HepG2 (cell line): ENCODE measurements around the gene ASGR1. TPM values are rescaled to one million over a fixed set of nuclear protein-coding genes. Genes with fewer than 3 reads are reported as not detected.

Experiments
- ADNP ChIP-seq: sonication (generic); formaldehyde crosslinking; IDR thresholded peaks from 2 replicates; pipeline ENCODE4 v1.4.0; 2020; ENCODE audit warnings: missing genetic modification reagents
- ATAD3A ChIP-seq: sonication (generic); formaldehyde crosslinking; IDR thresholded peaks from 2 replicates; pipeline ENCODE4 v1.4.0; 2020; ENCODE audit warnings: missing genetic modification reagents
- ELF4 ChIP-seq: sonication (generic); formaldehyde crosslinking; IDR thresholded peaks from 2 replicates; pipeline ENCODE4 v1.5.0; 2020; ENCODE audit warnings: missing genetic modification reagents, mild to moderate bottlenecking, moderate library complexity, borderline replicate concordance
- FOXA1 ChIP-seq, 2 experiments: fragments of 450-650 bp in 1 of 2; sonication (generic) in 1 of 2; formaldehyde crosslinking in 1 of 2; IDR thresholded peaks; 2 replicates each; pipeline versions ENCODE4 v1.4.0 to v1.6.1; 2016 to 2020; ENCODE audit warnings: missing genetic modification reagents in 1 of 2
- GABPA ChIP-seq, 2 experiments: IDR thresholded peaks; 2 replicates each; pipeline ENCODE4 v1.6.1; 2011 to 2016; ENCODE audit warnings: low read depth in 2 of 2, low read length in 1 of 2, missing biosample characterization in 1 of 2, missing genetic modification characterization in 1 of 2
- GFI1 ChIP-seq: sonication (generic); formaldehyde crosslinking; IDR thresholded peaks from 2 replicates; pipeline ENCODE4 v1.5.0; 2020; ENCODE audit warnings: missing genetic modification reagents, mild to moderate bottlenecking, borderline replicate concordance
- JUND ChIP-seq: sonication (generic); formaldehyde crosslinking; IDR thresholded peaks from 2 replicates; pipeline ENCODE4 v1.8.0; 2022; ENCODE audit warnings: mild to moderate bottlenecking, missing genetic modification reagents
- KDM1A ChIP-seq: IDR thresholded peaks from 2 replicates; pipeline ENCODE4 v1.6.1; 2016; ENCODE audit warnings: missing compliant biosample characterization
- KDM6A ChIP-seq: IDR thresholded peaks from 2 replicates; pipeline ENCODE4 v1.6.1; 2016; ENCODE audit warnings: low read depth
- MBD4 ChIP-seq: IDR thresholded peaks from 2 replicates; pipeline ENCODE4 v1.6.1; 2012; ENCODE audit warnings: low read length, inconsistent platforms, borderline replicate concordance
- NFIB ChIP-seq: sonication (generic); formaldehyde crosslinking; IDR thresholded peaks from 2 replicates; pipeline ENCODE4 v1.9.0; 2021; ENCODE audit warnings: missing genetic modification reagents, mild to moderate bottlenecking, borderline replicate concordance
- PCBP1 ChIP-seq: fragments of 200-400 bp; formaldehyde crosslinking; IDR thresholded peaks from 2 replicates; pipeline ENCODE4 v1.6.1; 2017; ENCODE audit warnings: mild to moderate bottlenecking, low read depth, low read length, borderline replicate concordance
- POGZ ChIP-seq: sonication (generic); formaldehyde crosslinking; IDR thresholded peaks from 2 replicates; pipeline ENCODE4 v1.4.0; 2020; ENCODE audit warnings: mild to moderate bottlenecking, missing genetic modification reagents
- SKI ChIP-seq: fragments of 450-650 bp; IDR thresholded peaks from one replicate; pipeline ENCODE4 v1.6.1; 2018; ENCODE audit warnings: mild to moderate bottlenecking; ENCODE audit not compliant: partially characterized antibody
- SMAD3 ChIP-seq: sonication (generic); formaldehyde crosslinking; IDR thresholded peaks from 2 replicates; pipeline ENCODE4 v1.4.0; 2020; ENCODE audit warnings: missing genetic modification reagents
- TOPORS ChIP-seq: sonication (generic); formaldehyde crosslinking; IDR thresholded peaks from 2 replicates; pipeline ENCODE4 v1.8.0; 2023; ENCODE audit warnings: mild to moderate bottlenecking, missing genetic modification reagents
- TP53 ChIP-seq: sonication (generic); formaldehyde crosslinking; conservative IDR thresholded peaks from 2 replicates; pipeline ENCODE4 v1.4.0; 2020; ENCODE audit warnings: missing genetic modification reagents
- TSC22D2 ChIP-seq: sonication (generic); formaldehyde crosslinking; IDR thresholded peaks from 2 replicates; pipeline ENCODE4 v1.5.1; 2020; ENCODE audit warnings: missing genetic modification reagents, mild to moderate bottlenecking, borderline replicate concordance
- ZBTB8A ChIP-seq: sonication (generic); formaldehyde crosslinking; IDR thresholded peaks from 2 replicates; pipeline ENCODE4 v1.4.0; 2020; ENCODE audit warnings: mild to moderate bottlenecking, low read depth, missing genetic modification reagents, borderline replicate concordance
- ZFP62 ChIP-seq: sonication (generic); formaldehyde crosslinking; IDR thresholded peaks from 2 replicates; pipeline ENCODE4 v1.4.0; 2020; ENCODE audit warnings: missing genetic modification reagents
- ZKSCAN8 ChIP-seq: IDR thresholded peaks from 2 replicates; pipeline ENCODE4 v1.6.1; 2016; ENCODE audit warnings: borderline replicate concordance, missing genetic modification reagents, missing compliant biosample characterization
- ZNF12 ChIP-seq: sonication (generic); formaldehyde crosslinking; IDR thresholded peaks from 2 replicates; pipeline ENCODE4 v1.5.0; 2020; ENCODE audit warnings: missing genetic modification reagents
- ZNF180 ChIP-seq: sonication (generic); formaldehyde crosslinking; IDR thresholded peaks from 2 replicates; pipeline ENCODE4 v1.4.0; 2020; ENCODE audit warnings: low read depth, missing genetic modification reagents, borderline replicate concordance
- ZNF333 ChIP-seq: sonication (generic); formaldehyde crosslinking; IDR thresholded peaks from 2 replicates; pipeline ENCODE4 v1.4.0; 2020; ENCODE audit warnings: mild to moderate bottlenecking, missing genetic modification reagents, borderline replicate concordance
- ZNF431 ChIP-seq: sonication (generic); formaldehyde crosslinking; IDR thresholded peaks from 2 replicates; pipeline ENCODE4 v1.9.0; 2022; ENCODE audit warnings: missing genetic modification reagents, low read depth, mild to moderate bottlenecking, borderline replicate concordance
- ZNF567 ChIP-seq: sonication (generic); formaldehyde crosslinking; IDR thresholded peaks from 2 replicates; pipeline ENCODE4 v1.8.1; 2023; ENCODE audit warnings: mild to moderate bottlenecking, missing genetic modification reagents, borderline replicate concordance
- ZNF574 ChIP-seq: sonication (generic); formaldehyde crosslinking; IDR thresholded peaks from 2 replicates; pipeline ENCODE4 v1.4.0; 2020; ENCODE audit warnings: missing genetic modification reagents
- ZNF580 ChIP-seq: IDR thresholded peaks from 2 replicates; pipeline ENCODE4 v1.6.1; 2016; ENCODE audit warnings: low read depth, borderline replicate concordance
- ZSCAN30 ChIP-seq: sonication (generic); formaldehyde crosslinking; IDR thresholded peaks from 2 replicates; pipeline ENCODE4 v1.5.0; 2020; ENCODE audit warnings: mild to moderate bottlenecking, missing genetic modification reagents
- polyA plus RNA-seq, 8 experiments: library from polyadenylated mRNA; depleted of rRNA in 3 of 8; stranded (reverse) in 7 of 8; unstranded in 1 of 8; fragments of >200 nt; fragmentation: Illumina TruSeq in 4 of 8; extraction: Trizol in 4 of 8; gene quantifications; 2 replicates each; pipeline versions ENCODE4 v1.2.1 to v1.2.3, GENCODE V29; 2011 to 2016; ENCODE audit warnings: low read depth in 4 of 8, missing spikeins in 1 of 8, mixed read lengths in 1 of 8; ENCODE audit not compliant: insufficient read depth in 1 of 8
- total RNA-seq, 5 experiments: library from RNA; depleted of rRNA; stranded (reverse); fragments of >200 nt; fragmentation: Illumina TruSeq; extraction: Trizol; gene quantifications; 2 replicates each; pipeline ENCODE4 v1.2.3, GENCODE V29; 2016; ENCODE audit warnings: low read depth in 1 of 5

Gene ASGR1
- total and polyA plus RNA-seq, 2 of the 13 experiments (the other 11 are each of a cell fraction or from before 2014, with no cell fraction given) = 353 to 796 TPM

DNA sequence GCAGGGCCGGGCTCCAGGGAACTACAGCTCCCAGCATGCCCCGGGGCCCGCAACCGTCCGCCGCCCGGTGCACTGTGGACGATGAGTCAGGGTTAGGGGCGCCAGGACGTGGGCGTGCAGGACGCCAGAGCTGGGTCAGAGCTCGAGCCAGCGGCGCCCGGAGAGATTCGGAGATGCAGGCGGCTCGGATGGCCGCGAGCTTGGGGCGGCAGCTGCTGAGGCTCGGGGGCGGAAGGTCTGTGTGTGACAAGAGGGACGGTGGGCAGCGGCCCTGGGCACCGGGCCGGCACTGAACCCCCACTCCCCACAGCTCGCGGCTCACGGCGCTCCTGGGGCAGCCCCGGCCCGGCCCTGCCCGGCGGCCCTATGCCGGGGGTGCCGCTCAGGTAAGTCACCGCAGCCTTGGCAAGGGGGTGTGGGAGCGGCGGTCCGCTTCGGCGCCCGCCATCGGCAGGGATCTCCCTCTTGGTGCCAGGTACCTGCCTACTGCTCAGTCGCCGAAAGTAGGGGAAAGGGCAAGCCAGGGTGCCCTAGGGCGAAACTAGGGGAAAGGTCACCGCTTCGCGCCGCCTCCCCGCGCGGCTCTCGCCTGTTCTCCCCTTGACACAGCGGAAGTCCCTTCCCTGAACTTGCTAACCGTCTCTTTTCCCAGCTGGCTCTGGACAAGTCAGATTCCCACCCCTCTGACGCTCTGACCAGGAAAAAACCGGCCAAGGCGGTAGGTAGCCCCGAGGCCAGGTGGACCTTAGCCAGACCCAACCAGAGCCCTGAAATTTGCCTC is 40.8 kb upstream of the ASGR1 start, which contains the start of the genes ACADVL and DLG4 (continued):
- peak; percentile 47 for TF ChIP-seq SKI
- TF ChIP-seq ZNF567 (CRISPR knock-in tag) = no peak
- TF ChIP-seq ATAD3A (CRISPR knock-in tag) = no peak
- TF ChIP-seq ZFP62 (CRISPR knock-in tag) = no peak
- TF ChIP-seq NFIB = no peak
- TF ChIP-seq SMAD3 (CRISPR knock-in tag) = 0 out of 2 replicates have a peak, but pooled peaks have one; percentile 35
- peak; percentile 87 for TF ChIP-seq JUND (CRISPR knock-in tag)
- TF ChIP-seq ZBTB8A (CRISPR knock-in tag) = peak; percentile 48; the same call in 1 of the 2 replicates
- no peak for TF ChIP-seq ZSCAN30
- no peak for TF ChIP-seq ZKSCAN8 (CRISPR knock-in tag)
- TF ChIP-seq ZNF333 (CRISPR knock-in tag) = peak; percentile 32; the same call in 1 of the 2 replicates
- TF ChIP-seq TSC22D2 (CRISPR knock-in tag) = no peak; the same call in 1 of the 2 replicates
- no peak for TF ChIP-seq ZNF12 (CRISPR knock-in tag)
- no peak for TF ChIP-seq TP53 (CRISPR knock-in tag)
- peak; percentile 22; the same call in 1 of the 2 replicates for TF ChIP-seq POGZ (CRISPR knock-in tag)
- TF ChIP-seq TOPORS (CRISPR knock-in tag) = no peak; the same call in 1 of the 2 replicates
- TF ChIP-seq GFI1 = no peak
- TF ChIP-seq ELF4 (CRISPR knock-in tag) = no peak
- TF ChIP-seq ZNF431 (CRISPR knock-in tag) = no peak
- no peak for TF ChIP-seq KDM1A
- no peak for TF ChIP-seq ZNF180 (CRISPR knock-in tag)
- TF ChIP-seq MBD4 = no peak
- 0 out of 2 replicates have a peak, but pooled peaks have one; percentile 36 for TF ChIP-seq KDM6A (CRISPR knock-in tag)
- no peak for TF ChIP-seq ADNP (CRISPR knock-in tag)
- peak; percentile 25; the same call in 1 of the 2 replicates for TF ChIP-seq GABPA (IDR thresholded peaks at IDR 0.05; ENCODE audit: low read depth, low read length)
- TF ChIP-seq GABPA (CRISPR knock-in tag; IDR thresholded peaks at IDR 0.05; ENCODE audit: low read depth) = peak; percentile 79
- TF ChIP-seq ZNF580 (CRISPR knock-in tag) = peak; percentile 45; the same call in 1 of the 2 replicates
- no peak for TF ChIP-seq FOXA1 (IDR thresholded peaks at IDR 0.05)
- peak; percentile 15; the same call in 1 of the 2 replicates for TF ChIP-seq FOXA1 (CRISPR knock-in tag; IDR thresholded peaks at IDR 0.05)
- no peak for TF ChIP-seq PCBP1
- TF ChIP-seq ZNF574 (CRISPR knock-in tag) = peak; percentile 89
